T47D (cell line): ENCODE measurements around the gene ZFP36L1.
A peak's percentile ranks its signal among the peaks of the same experiment; 100 is the strongest.

ENCODE experiments used
- DNase-seq, 2 experiments: peaks; one replicate each; pipeline versions ENCODE4 v3.0.0 to v3.0.0-alpha.2; 2011 to 2012; ENCODE audit warnings: low read depth in 1 of 2, low spot score in 1 of 2
- JUND ChIP-seq: IDR thresholded peaks from 2 replicates; pipeline ENCODE4 v1.6.1; 2012; ENCODE audit warnings: low read depth
- in situ Hi-C: cut with HindIII; loops from 2 replicates; pipeline ENCODE4 v1.10.0; 2016; ENCODE audit warnings: low sequenced_read_pairs, low pct_unique_long_range_greater_than_20kb

ZFP36L1 gene

GRCh38 chr14:68822132-68822651, 29.3 kb upstream of the ZFP36L1 start:
- DNase-seq: no peak
- no peak for TF ChIP-seq JUND
- in situ Hi-C loops: no loop called here

GRCh38 chr14:68820999-68821683, 28.3 kb upstream of the ZFP36L1 start:
- no peak for DNase-seq
- no peak for TF ChIP-seq JUND
- in situ Hi-C loops: no loop called here

- in situ Hi-C loops: no loop called here
- TF ChIP-seq JUND: no peak
- no peak for DNase-seq
These were observed 27.7 kb upstream of the ZFP36L1 start for GRCh38 chr14:68820536-68820935.

- no peak for DNase-seq
- in situ Hi-C loops: no loop called here
- no peak for TF ChIP-seq JUND
These were observed 27.3 kb upstream of the ZFP36L1 start for GRCh38 chr14:68820119-68820518.

GRCh38 chr14:68819260-68819691, 26.4 kb upstream of the ZFP36L1 start:
- no peak for TF ChIP-seq JUND
- DNase-seq: no peak

GRCh38 chr14:68817506-68818212, 24.8 kb upstream of the ZFP36L1 start:
- no peak for TF ChIP-seq JUND
- in situ Hi-C loops: no loop called here
- no peak for DNase-seq

More at GRCh38 chr14:68819260-68819691, 26.4 kb upstream of the ZFP36L1 start:
- in situ Hi-C loops: no loop called here

GRCh38 chr14:68816943-68817430, 24.1 kb upstream of the ZFP36L1 start:
- no peak for TF ChIP-seq JUND
- in situ Hi-C loops: no loop called here
- DNase-seq: no peak

GRCh38 chr14:68816183-68816942, 23.5 kb upstream of the ZFP36L1 start:
- DNase-seq: peak; percentile 94 to 96
- in situ Hi-C loops: no loop called here

GRCh38 chr14:68815298-68816182, 22.7 kb upstream of the ZFP36L1 start:
- TF ChIP-seq JUND: no peak
- no peak for DNase-seq
- in situ Hi-C loops: no loop called here

More at GRCh38 chr14:68816183-68816942, 23.5 kb upstream of the ZFP36L1 start:
- no peak for TF ChIP-seq JUND

- DNase-seq: peak in 1 of 2 experiments; percentile 49
- in situ Hi-C loops: no loop called here
- no peak for TF ChIP-seq JUND
These were observed 21.9 kb upstream of the ZFP36L1 start for GRCh38 chr14:68814539-68815297.

GRCh38 chr14:68814238-68814538, 21.3 kb upstream of the ZFP36L1 start:
- DNase-seq: no peak
- no peak for TF ChIP-seq JUND
- in situ Hi-C loops: no loop called here
